Endothelial cell of umbilical vein (primary cell): Measurements from ENCODE around the gene DCDC2B. TPM values are rescaled to one million over a fixed set of nuclear protein-coding genes. Genes with fewer than 3 reads are reported as not detected.

ENCODE experiments used
- BruUV-seq: library from RNA; stranded (reverse); fragments of 400-500 nt; replicated peaks from 2 replicates; lab custom pipeline; 2021; lab: Mats Ljungman, UMichigan
- CTCF ChIA-PET: fragments of 300-600, 350-600 bp; sonication (Branson Sonifier 250); formaldehyde crosslinking; loops from one replicate; lab custom pipeline; 2021; ENCODE audit warnings: antibody characterized with exemption, inconsistent platforms; lab: Charles Lee
- POLR2A ChIA-PET: fragments of 300-600, 350-600 bp; sonication (Branson Sonifier 250); formaldehyde crosslinking; loops from one replicate; lab custom pipeline; 2021; ENCODE audit warnings: antibody characterized with exemption, inconsistent platforms; lab: Charles Lee
- DNase-seq: peaks from one replicate; pipeline ENCODE4 v3.0.0-alpha.2; 2011; ENCODE audit warnings: low read depth, low spot score
- FAIRE-seq: peaks from 2 replicates; lab custom pipeline; 2011; peaks lifted over from hg19 to GRCh38; lab: Jason Lieb, UNC
- H2AFZ ChIP-seq: 2 replicates; pipeline ENCODE4 v1.6.0; 2012; ENCODE audit warnings: low read depth, low read length, control low read depth, inconsistent platforms
- H3K27ac ChIP-seq: 2 replicates; pipeline ENCODE4 v1.5.1; 2011; ENCODE audit warnings: low read depth, mild to moderate bottlenecking, control low read depth, low read length, moderate library complexity; ENCODE audit not compliant: insufficient read depth
- H3K27me3 ChIP-seq, 2 experiments: 2 replicates each; pipeline versions ENCODE4 v1.6.0 to v1.6.1; 2011; ENCODE audit warnings: low read length in 2 of 2, mixed read lengths in 1 of 2; ENCODE audit not compliant: control insufficient read depth in 2 of 2, insufficient read depth in 2 of 2
- H3K36me3 ChIP-seq, 2 experiments: 2 replicates in 1 of 2; 3 replicates in 1 of 2; pipeline ENCODE4 v1.5.1; 2011; ENCODE audit warnings: low read length in 2 of 2, mild to moderate bottlenecking in 1 of 2, moderate library complexity in 1 of 2; ENCODE audit not compliant: control insufficient read depth in 2 of 2, insufficient read depth in 2 of 2; ENCODE audit errors: extremely low read depth in 1 of 2
- H3K4me1 ChIP-seq: 3 replicates; pipeline ENCODE4 v1.5.1; 2011; ENCODE audit warnings: mild to moderate bottlenecking, low read length; ENCODE audit not compliant: control insufficient read depth, insufficient read depth; ENCODE audit errors: extremely low read depth
- H3K4me2 ChIP-seq: 2 replicates; pipeline ENCODE4 v1.6.1; 2011; ENCODE audit warnings: low read length, control low read depth, mixed read lengths; ENCODE audit not compliant: insufficient read depth
- H3K4me3 ChIP-seq, 3 experiments: fragments of 200-600 bp in 1 of 3; sonication (generic), shearing (Covaris generic) in 1 of 3; replicated peaks in 1 of 3; 2 replicates each; pipeline ENCODE4 v1.5.1; 2011 to 2016; ENCODE audit warnings: control low read depth in 3 of 3, low read length in 3 of 3, mild to moderate bottlenecking in 2 of 3, inconsistent platforms in 1 of 3, low read depth in 1 of 3, moderate library complexity in 1 of 3; ENCODE audit not compliant: insufficient read depth in 1 of 3
- H3K79me2 ChIP-seq: 2 replicates; pipeline ENCODE4 v1.6.0; 2012; ENCODE audit warnings: low read length, inconsistent platforms; ENCODE audit not compliant: control insufficient read depth, insufficient read depth
- H3K9ac ChIP-seq: replicated peaks from 2 replicates; pipeline ENCODE3; 2011; ENCODE audit warnings: low read length, control low read depth; ENCODE audit not compliant: insufficient read depth; ENCODE audit errors: extremely low read depth
- H3K9me1 ChIP-seq: replicated peaks from 3 replicates; pipeline ENCODE4 v1.6.0; 2011; ENCODE audit warnings: mild to moderate bottlenecking, low read length; ENCODE audit not compliant: control insufficient read depth, insufficient read depth; ENCODE audit errors: extremely low read depth
- H3K9me3 ChIP-seq: replicated peaks from 2 replicates; pipeline ENCODE4 v1.5.1; 2012; ENCODE audit warnings: low read length, inconsistent platforms; ENCODE audit not compliant: control insufficient read depth, insufficient read depth
- H4K20me1 ChIP-seq: replicated peaks from 2 replicates; pipeline ENCODE3; 2011; ENCODE audit warnings: mild to moderate bottlenecking, low read length; ENCODE audit not compliant: control insufficient read depth, insufficient read depth; ENCODE audit errors: extremely low read depth
- EZH2 ChIP-seq: IDR thresholded peaks from 2 replicates; pipeline ENCODE4 v1.6.1; 2012; ENCODE audit warnings: borderline replicate concordance, low read depth, mild to moderate bottlenecking, moderate library complexity, low read length, inconsistent platforms; ENCODE audit not compliant: severe bottlenecking
- FOS ChIP-seq: IDR thresholded peaks from 2 replicates; pipeline ENCODE4 v1.6.1; 2011; ENCODE audit warnings: mild to moderate bottlenecking, low read length, moderate library complexity, borderline replicate concordance; ENCODE audit not compliant: insufficient read depth
- GATA2 ChIP-seq: IDR thresholded peaks from 2 replicates; pipeline ENCODE4 v1.7.0; 2011; ENCODE audit warnings: low read depth, mild to moderate bottlenecking, moderate library complexity, mixed read lengths, low read length; ENCODE audit not compliant: insufficient read length, insufficient read depth
- JUN ChIP-seq: IDR thresholded peaks from 2 replicates; pipeline ENCODE4 v1.6.1; 2011; ENCODE audit warnings: borderline replicate concordance, low read depth; ENCODE audit not compliant: insufficient read length, insufficient read depth
- MYC ChIP-seq: IDR thresholded peaks from one replicate; pipeline ENCODE4 v1.6.1; 2011; ENCODE audit warnings: mild to moderate bottlenecking, low read depth, low read length
- POLR2A ChIP-seq: IDR thresholded peaks from 2 replicates; pipeline ENCODE4 v1.6.1; 2012; ENCODE audit warnings: low read depth, mild to moderate bottlenecking, control low read depth, low read length
- POLR2AphosphoS5 ChIP-seq: IDR thresholded peaks from 2 replicates; pipeline ENCODE4 v1.6.1; 2012; ENCODE audit warnings: low read depth, mild to moderate bottlenecking, control low read depth, low read length, moderate library complexity; ENCODE audit not compliant: insufficient read depth
- dilution Hi-C: fragments of 300-500 bp; cut with MboI; formaldehyde crosslinking; loops from one replicate; pipeline ENCODE4 v1.15.0; 2019; ENCODE audit warnings: low sequenced_read_pairs; ENCODE audit not compliant: extremely low pct_ligation_motif_present
- intact Hi-C: fragments of 100-400 bp; cut with micrococcal nuclease; formaldehyde crosslinking; loops from one replicate; pipeline ENCODE4 v1.10.0; 2022
- polyA plus RNA-seq, 4 experiments: library from polyadenylated mRNA; depleted of rRNA in 3 of 4; stranded (reverse) in 3 of 4; unstranded in 1 of 4; fragments of >200 nt; gene quantifications; 2 replicates each; pipeline versions ENCODE4 v1.2.1 to v1.2.3, GENCODE V29; 2011 to 2012; ENCODE audit warnings: missing spikeins in 1 of 4
- total RNA-seq: library from RNA; stranded (reverse); gene quantifications from 2 replicates; pipeline ENCODE4 v1.2.3, GENCODE V29; 2021
- TF ChIP-seq, protein P1 (sequence below), 2 donors: IDR thresholded peaks; 1 replicate in 1 of 2; 2 replicates in 1 of 2; pipeline ENCODE4 v1.5.1; 2011; ENCODE audit warnings: low read length in 2 of 2, mild to moderate bottlenecking in 2 of 2, moderate library complexity in 2 of 2, control low read depth in 1 of 2, inconsistent platforms in 1 of 2, low read depth in 1 of 2; ENCODE audit not compliant: insufficient read depth in 1 of 2; ENCODE audit errors: extremely low read depth in 1 of 2
- TF ChIP-seq, protein P2 (sequence below): IDR thresholded peaks from 2 replicates; pipeline ENCODE4 v1.6.1; 2011; ENCODE audit not compliant: insufficient read depth, insufficient read length

The DCDC2B gene
- total and polyA plus RNA-seq, 2 donors (not counting 3 experiments of a cell fraction or from before 2014, with no cell fraction given) = not detected

DNA sequence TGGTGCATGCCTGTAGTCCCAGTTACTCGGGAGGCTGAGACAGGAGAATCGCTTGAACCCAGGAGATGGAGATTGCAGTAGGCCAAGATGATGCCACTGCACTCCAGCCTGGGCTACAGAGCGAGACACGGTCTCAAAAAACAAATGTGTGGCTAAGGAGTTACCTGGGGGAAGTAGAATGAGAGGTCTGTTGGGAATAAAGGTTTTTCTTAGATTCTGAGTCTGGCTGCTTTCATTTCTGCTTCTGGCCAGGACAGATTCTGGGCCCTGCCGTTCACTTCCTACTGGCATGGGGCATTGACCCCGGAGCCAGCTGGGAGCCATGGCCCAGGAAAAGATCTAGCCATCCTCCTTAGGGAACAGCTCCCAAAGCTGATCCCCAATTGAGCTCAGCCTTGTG is 420 bp upstream of the DCDC2B start:
- TF ChIP-seq, protein P1, sequence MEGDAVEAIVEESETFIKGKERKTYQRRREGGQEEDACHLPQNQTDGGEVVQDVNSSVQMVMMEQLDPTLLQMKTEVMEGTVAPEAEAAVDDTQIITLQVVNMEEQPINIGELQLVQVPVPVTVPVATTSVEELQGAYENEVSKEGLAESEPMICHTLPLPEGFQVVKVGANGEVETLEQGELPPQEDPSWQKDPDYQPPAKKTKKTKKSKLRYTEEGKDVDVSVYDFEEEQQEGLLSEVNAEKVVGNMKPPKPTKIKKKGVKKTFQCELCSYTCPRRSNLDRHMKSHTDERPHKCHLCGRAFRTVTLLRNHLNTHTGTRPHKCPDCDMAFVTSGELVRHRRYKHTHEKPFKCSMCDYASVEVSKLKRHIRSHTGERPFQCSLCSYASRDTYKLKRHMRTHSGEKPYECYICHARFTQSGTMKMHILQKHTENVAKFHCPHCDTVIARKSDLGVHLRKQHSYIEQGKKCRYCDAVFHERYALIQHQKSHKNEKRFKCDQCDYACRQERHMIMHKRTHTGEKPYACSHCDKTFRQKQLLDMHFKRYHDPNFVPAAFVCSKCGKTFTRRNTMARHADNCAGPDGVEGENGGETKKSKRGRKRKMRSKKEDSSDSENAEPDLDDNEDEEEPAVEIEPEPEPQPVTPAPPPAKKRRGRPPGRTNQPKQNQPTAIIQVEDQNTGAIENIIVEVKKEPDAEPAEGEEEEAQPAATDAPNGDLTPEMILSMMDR (IDR thresholded peaks at IDR 0.05; ENCODE audit: extremely low read depth in 1 of 2, insufficient read depth in 1 of 2, low read depth in 1 of 2, low read length in 2 of 2) = no peak
- TF ChIP-seq POLR2AphosphoS5 = no peak
- no peak for TF ChIP-seq EZH2
- no peak for TF ChIP-seq POLR2A
- TF ChIP-seq, protein P2, sequence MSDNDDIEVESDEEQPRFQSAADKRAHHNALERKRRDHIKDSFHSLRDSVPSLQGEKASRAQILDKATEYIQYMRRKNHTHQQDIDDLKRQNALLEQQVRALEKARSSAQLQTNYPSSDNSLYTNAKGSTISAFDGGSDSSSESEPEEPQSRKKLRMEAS = no peak
- no peak for TF ChIP-seq MYC
- no peak for TF ChIP-seq GATA2
- no peak for TF ChIP-seq FOS
- no peak for TF ChIP-seq JUN
- H3K27ac ChIP-seq = no peak overlapping the region
- CTCF ChIA-PET = interaction anchor here (0.6 kb wide), 1 partner anchor 8 kb away, joined by 3 read pairs; the partner anchor contains the start of gene CCDC28B

More for the DNA sequence above, 420 bp upstream of the DCDC2B start:
- intact Hi-C loops = no loop called here
- BruUV-seq = no TSS peak
- Histone ChIP-seq H3K9me1 (no peaks in the 10 kb centered on the region), H2AFZ (no peak overlapping the region), H3K4me2 (no peak overlapping the region), H4K20me1 (no peaks in the 10 kb centered on the region), H3K9ac (no peak overlapping the region), H3K9me3 (no peaks in the 10 kb centered on the region), H3K4me3 (no peak overlapping the region), H3K79me2 (no peaks in the 10 kb centered on the region), H3K36me3 (no peaks in the 10 kb centered on the region), H3K27me3 (no peaks in the 10 kb centered on the region), H3K4me1 (peaks cover 15% of the 10 kb centered on the region)
- POLR2A ChIA-PET = no interaction called here
- no peak for DNase-seq
- dilution Hi-C loops = no loop called here
- no peak for FAIRE-seq
